Activated T-cell treated with anti-CD3 and anti-CD28 coated beads for 4 hours (primary cell): ENCODE measurements around the gene ZNF317.

ENCODE experiments used
- DNase-seq: peaks from one replicate; pipeline ENCODE4 v3.0.0-alpha.2; 2020

Gene ZNF317

GRCh38 chr19:9140159-9140874 lies at the start of gene ZNF317:
Gene ZNF317, plus strand, starts transcription at chr19:9140397. Its CDS starts 15,620 bp downstream, at chr19:9156017.
- peak; percentile 87 for DNase-seq

DNA sequence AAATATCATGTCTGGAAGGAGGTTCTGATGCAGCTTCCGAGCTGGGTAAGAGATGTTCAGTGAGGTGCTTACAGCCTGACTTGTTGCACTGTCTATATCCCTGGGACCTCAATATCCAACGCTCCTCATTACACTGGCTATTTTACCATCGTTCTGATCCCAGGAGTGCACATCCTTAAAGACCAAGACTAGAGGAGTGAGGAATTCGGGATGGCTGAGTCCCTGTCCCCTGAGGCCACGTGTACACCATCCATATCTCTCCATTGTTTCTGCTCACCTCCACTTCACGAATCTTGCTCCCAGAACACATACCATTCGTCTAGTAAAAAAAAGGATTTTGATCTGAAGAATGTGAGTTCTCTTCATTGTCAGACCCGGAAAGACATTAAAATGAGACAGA lies 32.8 kb upstream of the ZNF317 start, which contains the start of gene OR7G2:
Gene OR7G2, minus strand, starts transcription at position 101 of the 400 bp plus-strand sequence. CDS start 4,232 bp downstream, outside the sequence.
- no peak for DNase-seq

GRCh38 chr19:9109959-9110358 lies 30.2 kb upstream of the ZNF317 start:
- DNase-seq: no peak

DNA sequence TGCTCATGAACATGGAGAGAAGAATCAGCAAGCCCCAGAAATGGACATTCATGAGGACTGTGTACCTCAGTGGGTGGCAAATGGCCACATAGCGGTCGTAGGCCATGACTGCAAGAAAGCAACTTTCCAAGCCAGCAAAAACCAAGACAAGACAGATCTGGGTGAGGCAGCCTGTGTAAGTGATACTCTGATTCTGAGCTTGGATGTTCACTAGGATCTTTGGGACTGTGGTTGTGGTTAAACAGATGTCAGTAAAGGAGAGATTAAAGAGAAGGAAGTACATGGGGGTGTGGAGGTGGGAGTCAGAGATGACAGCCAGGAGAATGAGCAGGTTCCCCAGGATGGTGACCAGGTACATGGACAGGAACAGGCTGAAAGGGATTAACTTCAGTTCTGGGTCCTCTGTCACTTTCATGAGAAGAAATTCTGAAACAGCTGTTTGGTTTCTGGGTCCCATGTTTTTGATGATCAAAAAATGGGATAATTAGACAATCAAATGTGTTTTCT lies 24.8 kb upstream of the ZNF317 start, which contains the start of gene OR7G1:
Gene OR7G1, minus strand, starts transcription at position 457 of the 507 bp plus-strand sequence. Its CDS starts 0 bp downstream, at position 457.
- DNase-seq: no peak

GRCh38 chr19:9116547-9116946 lies 23.6 kb upstream of the ZNF317 start:
- DNase-seq: no peak

- no peak for DNase-seq
Observed at GRCh38 chr19:9126900-9127405, 13.2 kb upstream of the ZNF317 start, which contains the start of gene OR7G3. Gene OR7G3, minus strand, starts transcription at chr19:9126950. Its CDS starts 0 bp downstream, at chr19:9126950.

- no peak for DNase-seq
Observed at GRCh38 chr19:9128171-9128570, 12.0 kb upstream of the ZNF317 start.

DNA sequence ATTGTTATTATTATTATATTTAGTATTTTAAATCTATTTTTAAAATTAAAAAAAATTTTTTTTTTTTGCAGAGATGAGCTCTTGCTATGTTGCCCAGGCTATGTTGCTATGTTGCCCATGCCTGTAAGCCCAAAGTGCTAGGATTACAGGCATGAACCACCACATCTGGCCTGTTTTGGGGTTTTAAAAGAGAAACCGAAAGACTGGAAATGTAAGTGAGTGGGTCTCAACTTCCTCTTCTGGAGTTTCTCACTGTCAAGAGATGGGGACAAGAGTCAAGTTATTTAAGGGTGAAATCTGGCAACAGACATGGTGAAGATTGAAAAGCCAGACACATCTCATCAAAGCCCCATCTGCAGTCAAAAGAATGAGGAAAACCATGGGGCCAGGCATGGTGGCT lies 9.2 kb upstream of the ZNF317 start:
- no peak for DNase-seq

DNA sequence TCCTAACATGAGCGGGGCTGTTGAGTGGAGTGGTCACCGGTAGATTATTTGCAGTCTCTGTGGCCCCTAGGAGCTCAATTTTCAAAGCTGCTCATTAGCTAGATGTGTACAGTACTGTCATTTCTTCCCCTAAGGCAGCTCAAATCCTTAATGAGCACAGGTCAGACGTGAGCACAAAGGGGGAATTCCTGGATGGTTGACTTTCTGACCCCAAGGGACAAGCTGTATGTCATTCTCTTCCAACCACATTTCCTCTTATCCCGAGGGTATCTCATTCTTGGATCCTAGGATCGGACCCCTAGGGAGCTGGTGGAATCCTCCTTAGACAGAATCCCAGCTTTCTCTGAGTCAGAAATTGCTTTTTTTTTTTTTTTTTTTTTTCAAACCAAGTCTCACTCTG lies 7.8 kb upstream of the ZNF317 start:
- DNase-seq: no peak

DNA sequence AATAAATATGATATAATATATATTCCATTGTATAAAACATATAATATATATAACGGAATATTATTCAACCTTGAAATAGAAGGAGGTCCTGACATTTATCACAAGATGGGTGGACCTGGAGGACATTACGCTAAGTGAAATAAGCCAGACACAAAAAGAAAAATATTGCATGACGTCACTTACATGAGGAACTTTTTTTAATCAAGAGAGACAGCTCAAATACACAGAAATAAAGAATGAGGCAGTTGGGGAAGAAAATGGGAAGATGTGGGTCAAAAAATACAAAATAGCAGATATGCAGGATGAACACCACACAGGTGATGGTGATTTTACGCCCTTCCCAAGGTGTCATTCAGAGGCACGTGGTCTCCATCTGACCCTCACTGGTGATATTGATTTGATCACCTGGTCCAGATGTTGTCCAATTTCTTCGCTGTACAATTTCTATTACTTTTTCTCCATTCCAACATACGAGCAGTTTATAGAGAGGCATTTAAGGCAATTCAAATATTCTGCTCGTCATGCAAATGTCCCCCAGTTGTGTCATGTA lies 513 bp upstream of the ZNF317 start:
- DNase-seq: no peak

DNA sequence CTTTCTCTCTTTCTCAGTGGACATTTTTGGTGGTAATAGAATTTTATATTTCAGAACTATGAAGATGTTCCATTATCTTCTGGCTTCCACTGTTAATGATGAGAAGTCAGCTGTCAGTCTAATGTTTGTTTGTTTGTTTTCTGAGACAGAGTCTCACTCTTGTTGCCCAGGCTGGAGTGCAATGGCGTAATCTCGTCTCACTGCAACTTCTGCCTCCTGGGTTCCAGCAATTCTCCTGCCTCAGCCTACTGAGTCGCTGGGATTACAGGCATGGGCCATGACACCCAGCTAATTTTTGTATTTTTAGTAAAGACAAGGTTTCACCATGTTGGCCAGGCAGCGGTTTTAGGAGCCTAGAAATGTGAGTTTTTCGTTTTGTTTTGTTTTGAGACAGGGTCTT lies 4.7 kb downstream of the ZNF317 start:
- DNase-seq: no peak

GRCh38 chr19:9146882-9147281 lies 6.7 kb downstream of the ZNF317 start:
- no peak for DNase-seq

DNA sequence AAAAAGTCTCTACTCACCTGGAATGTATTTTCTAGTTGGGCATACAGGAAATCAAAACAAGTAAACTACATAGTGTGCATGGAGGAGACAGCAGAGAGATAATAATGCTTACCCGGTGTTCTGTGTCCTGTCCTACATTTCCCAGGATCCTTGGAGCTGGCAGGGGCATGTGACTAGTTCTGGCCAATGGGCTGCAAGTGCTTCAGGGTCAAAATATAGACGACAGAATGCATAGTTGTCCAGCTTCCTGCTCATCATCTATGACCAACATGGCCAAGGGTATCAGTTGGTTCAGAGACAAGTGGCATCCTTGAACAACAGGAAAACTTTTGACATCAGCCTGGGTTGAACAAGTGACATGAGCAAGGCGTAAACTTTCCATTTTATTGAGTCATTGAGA lies 8.5 kb downstream of the ZNF317 start:
- DNase-seq: no peak

DNA sequence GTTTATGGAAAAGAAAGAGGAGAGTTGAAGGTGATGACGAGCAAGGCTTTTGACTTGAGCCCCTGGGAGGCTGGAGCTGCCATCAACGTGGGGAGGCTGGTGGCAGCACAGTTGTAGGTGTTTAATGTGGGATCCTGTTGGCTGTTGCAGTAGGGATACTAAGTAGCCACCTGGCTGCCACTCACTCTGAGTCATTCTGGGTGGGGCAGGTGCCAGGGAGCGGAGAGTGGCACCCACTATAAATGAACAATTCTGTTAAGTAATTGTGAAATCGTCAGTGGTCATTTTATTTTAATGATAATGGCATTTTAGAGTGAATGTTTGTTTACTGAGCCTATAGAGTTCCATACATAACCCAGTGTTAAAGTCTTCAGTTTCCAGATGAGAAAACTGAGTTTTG lies 9.8 kb downstream of the ZNF317 start:
- no peak for DNase-seq

GRCh38 chr19:9150650-9151049 lies 10.5 kb downstream of the ZNF317 start:
- DNase-seq: no peak

GRCh38 chr19:9151367-9151766 lies 11.2 kb downstream of the ZNF317 start:
- no peak for DNase-seq

DNA sequence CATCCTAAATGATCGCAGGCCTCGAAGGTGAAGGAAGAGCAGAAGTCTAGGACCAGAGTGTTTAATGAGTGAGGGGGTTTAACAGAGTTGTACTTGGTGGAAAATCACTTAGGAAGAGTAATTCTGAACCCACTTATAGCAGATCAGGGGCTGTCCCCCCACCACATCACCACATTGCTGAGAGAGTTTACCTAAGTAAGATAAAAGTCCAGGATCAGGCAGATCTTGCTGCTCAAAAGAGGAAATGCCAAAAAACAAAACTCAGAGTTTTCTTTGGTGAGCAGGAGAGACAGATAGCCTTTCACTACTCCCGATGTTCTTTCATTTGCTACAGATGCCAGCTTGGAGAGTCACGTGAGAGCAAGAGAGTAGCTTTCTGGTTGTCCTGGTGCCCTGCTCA lies 15.4 kb downstream of the ZNF317 start:
- DNase-seq: no peak

DNA sequence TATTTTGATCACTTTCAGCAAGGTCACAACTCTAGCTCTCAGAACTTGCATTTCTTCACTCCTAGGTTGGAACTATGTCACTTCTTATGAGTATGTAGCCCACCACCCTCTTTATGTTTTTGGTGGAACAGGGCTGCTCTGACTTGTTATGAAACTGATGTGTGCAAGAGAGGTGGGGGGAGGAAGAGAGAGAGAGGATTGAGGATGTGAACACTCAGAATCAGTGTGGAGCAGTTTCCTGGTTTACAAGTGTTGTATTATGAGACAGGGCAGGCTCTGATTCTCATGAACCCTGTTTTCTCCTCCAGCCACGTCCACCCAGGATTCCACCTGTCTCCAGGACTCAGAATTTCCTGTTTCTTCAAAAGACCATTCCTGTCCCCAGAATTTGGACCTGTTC lies 16.1 kb downstream of the ZNF317 start:
- DNase-seq: no peak

DNA sequence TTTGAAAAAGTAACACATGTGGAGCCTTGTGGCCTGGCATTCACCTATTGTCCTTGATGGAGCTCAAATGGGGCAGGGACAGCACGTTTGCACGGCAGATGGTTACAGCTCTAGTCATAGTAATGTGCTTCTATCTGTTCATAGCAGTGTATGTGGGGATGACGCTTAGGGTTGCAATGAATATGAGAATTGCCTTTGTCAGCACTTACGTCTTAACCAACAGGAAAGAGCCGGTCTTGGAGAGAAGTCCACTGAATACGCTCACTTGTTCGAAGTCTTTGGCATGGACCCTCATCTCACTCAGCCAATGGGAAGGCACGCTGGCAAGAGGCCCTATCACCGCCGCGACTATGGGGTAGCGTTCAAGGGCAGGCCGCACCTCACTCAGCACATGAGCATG lies 19.7 kb downstream of the ZNF317 start:
- no peak for DNase-seq

DNA sequence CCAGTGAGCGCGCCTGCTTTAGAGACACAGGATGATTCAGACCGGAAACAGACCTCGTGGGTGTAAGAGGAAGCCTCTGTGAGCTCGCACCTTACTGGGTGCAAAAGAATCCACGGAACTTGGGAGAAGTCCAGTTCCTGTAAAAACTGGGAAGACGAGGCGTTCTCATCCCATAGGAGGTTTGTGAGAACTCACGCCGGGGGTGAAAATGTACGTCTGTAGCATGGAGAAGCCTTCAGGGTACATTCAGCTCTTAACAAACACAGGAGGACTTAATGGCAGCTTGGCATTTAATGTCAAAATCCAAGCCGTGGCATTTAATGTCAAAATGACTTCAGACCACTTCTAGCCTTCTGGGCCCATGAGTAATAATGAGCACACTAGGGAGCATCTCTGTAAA lies 21.2 kb downstream of the ZNF317 start:
- DNase-seq: no peak

- no peak for DNase-seq
Observed at GRCh38 chr19:9165261-9165660, 25.1 kb downstream of the ZNF317 start.

GRCh38 chr19:9166846-9167245 lies 26.6 kb downstream of the ZNF317 start:
- no peak for DNase-seq

DNA sequence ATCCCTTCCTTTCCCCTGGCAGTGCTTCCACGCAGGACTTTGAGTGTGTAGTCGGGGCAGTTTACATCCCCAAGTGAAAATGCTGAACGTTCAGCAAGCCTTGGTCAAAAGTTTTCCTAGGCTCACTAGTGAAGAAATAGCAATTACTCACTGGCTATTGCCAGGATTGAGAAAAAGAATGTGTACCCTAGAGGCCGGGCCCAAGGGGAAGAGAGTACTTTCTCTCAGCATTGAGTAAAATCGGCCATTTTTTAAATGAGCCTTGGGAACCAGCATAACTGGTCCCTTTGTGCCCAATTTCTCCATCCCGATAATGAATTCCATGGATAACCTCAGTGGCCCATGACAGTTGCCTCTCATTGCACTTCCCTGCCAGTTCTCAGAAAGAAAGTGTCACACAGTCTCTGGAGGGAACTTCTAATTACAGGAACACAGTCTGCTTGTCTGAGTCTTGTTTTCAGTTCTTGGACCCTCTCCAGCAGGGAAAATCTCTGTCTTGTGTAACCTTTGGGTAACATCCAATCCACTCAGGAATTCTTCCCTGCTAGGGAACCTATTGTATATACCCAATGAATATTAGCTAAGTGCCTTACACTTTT lies 31.3 kb downstream of the ZNF317 start:
- no peak for DNase-seq

DNA sequence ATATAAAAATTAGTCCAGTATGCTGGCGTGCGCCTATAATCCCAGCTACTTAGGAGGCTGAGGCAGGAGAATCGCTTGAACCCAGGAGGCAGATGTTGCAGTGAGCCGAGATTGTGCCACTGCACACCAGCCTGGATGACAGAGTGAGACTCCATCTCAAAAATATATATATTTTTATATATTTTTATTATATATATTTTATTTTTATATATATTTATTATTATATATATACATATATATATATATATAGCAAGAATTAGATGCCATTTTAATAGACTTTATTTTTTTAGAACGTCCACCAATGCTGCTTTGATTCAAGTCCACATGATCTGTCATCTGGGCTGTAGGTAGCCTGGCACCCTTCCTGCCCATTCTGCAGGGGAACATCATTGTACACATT lies 35.1 kb downstream of the ZNF317 start:
- DNase-seq: no peak
